ENCODE data around the gene CDC73.
"Not testable (repeated sequence)": the region's sequence is repeated elsewhere in the genome, so short reads cannot be mapped to it uniquely, and the experiment has no call there.

Gene CDC73

DNA sequence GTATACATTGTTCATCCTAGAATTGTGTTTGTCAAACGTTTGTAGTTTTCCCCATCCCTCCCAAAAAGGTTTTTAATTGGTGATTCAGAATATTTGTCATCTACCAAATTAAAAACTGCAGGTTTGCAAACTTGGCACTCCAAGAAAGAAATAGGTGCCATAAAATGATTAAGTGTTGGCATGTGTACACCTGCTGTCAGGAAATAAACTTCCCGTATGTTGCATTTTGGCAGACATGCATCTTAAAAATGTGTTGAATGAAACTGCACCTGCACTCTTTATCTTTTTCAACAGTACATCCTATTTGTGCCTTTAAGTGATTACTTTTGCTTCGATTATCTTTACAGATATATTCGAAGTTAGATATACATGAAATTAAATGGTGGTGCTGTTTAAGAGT is 57.3 kb downstream of the CDC73 start:
- in situ Hi-C loops (cut with MboI; ENCODE audit: low sequenced_read_pairs) = no loop called here

DNA sequence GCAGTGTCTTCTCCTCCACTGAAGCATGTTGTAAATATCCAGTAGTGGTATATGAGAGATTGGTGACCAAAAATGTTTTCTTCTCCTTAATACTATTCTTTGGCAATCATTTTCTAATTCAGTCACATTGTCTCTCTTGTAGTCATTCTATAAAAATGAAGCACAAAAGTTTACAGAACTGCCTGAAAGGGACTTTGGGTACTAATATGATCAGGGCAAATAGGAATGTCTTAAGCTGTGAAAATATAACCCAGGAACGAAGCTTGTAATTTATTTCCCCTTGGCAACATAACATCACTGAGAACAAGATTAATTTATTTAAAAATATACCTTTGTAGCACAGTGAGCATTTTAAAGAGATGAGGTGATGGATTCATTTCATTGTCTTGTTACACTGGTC is 59.7 kb downstream of the CDC73 start:
- in situ Hi-C loops (cut with MboI; ENCODE audit: low sequenced_read_pairs) = no loop called here

DNA sequence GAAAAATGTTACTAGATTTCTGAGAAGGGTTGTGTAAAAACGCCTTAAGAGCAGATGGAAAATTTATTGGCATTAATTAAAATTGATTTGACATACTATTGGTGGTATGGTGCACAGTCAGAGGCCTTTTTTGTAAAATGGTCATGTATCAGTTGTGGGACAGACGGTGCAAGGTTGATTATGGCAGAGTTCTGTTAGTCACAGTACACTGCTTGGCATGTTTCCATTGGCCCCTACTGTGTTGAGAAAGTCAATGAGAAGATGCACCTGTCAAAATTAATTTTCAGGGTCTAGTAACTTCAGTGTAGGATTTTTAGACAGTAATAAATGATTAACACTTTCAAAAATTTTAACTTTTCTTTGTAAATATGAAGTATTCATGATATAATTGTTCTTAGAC is 60.2 kb downstream of the CDC73 start:
- in situ Hi-C loops (cut with MboI; ENCODE audit: low sequenced_read_pairs) = no loop called here

DNA sequence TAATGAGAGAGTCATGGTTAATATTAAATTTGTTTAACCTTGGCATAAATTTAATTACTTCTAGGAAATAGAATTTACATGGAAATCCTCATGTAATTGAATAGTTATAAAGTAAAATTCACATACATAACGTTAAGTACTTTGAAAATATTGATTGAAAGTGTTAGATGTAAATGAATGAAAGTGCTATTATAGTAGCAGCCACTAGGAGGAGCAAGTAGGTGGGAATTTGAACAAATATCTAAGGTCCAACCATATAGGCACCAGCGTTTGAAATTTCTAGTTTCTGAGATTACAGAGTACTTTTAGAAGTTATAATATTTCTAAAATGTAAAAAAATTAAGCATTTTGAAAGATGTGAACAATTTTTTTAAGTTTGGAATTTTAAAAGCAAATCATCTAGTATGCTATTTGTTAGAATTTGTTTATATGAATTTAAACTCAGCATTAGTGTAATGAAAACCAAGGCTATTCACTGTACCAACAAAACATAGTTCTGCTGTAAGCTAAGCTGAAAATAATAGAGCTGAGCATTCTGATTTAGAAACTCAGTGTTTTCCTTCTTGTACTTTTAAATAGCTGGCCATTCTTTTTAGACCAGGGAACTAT is 61.3 kb downstream of the CDC73 start:
- in situ Hi-C loops (cut with MboI; ENCODE audit: low sequenced_read_pairs) = no loop called here

DNA sequence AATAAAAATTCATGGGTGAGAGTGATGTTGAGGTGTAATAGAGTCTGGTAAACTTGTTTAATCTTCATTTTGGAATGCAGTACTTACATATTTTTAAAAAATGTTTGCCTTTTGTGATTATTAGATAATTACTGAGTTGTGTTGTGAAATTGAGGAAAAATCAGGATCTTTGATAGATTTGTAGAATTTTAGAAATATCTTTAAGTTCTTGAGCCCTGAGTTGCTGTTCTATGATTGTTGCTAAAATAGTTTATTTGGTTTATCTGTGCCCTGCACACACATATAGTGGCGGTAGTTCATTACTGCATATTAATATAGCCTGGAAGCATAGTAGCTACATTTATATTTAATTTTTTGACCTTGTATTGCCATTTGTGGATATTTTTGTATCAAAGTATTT is 62.9 kb downstream of the CDC73 start:
- in situ Hi-C loops (cut with MboI; ENCODE audit: low sequenced_read_pairs) = no loop called here

DNA sequence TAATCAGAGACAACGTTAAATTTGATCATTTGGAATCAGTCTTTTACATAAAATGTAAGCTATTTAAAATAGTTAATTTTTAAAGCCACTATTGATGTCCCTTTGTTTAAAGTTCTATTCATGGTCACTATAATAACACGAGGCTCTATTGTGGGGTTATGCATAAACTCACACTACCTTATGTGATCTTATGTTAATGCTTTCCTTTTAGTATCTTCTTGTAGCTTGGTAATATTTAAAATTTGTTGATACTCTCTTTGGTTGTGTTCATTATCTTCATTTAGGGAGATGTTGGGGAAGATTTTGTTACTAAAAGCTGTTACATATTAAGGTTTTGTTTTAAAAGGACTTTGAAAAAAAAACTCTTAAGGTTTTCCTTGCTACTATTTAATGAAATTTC is 63.4 kb downstream of the CDC73 start:
- in situ Hi-C loops (cut with MboI; ENCODE audit: low sequenced_read_pairs) = no loop called here

DNA sequence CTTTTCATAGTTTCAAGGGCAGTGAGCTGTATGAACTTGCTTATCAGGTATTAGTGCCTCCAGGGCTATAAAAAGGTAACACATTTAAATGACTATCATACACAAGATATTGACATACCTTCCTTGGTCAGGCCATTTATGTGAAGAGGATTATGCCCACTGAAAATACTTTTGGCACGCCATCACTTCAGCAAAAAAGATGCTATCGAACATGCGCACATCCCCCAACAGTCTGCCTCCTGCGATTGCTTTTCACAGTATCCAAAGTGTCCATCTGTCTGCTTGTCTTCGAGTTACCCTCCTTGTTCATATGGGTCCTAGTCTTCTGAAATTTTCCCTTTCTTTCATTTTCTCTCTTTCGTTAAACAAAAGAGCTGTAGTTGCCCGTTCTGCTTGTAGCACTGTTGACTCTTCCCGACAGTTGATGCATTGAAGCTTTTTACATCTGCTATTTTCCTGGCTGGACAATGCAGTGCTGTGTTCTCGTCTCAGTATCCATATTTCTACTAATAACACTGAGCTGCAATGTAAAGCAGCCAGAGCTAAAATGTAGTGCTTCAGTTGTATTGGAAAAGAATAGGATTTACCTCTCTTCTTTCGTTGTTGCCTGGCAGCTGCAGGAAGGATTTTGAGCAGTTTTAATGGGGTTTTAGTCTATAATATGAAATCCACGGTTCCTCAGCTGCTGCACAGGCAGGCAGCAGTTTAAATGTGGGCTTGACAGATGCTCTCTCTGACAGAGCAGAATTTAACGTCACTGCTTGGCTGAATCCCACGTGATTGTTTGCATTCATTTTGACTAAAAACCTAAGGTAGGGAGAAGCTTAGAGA is 64.3 kb downstream of the CDC73 start, which contains the start of gene B3GALT2:
TSS of gene B3GALT2 (minus strand) at position 713 of the 831 bp plus-strand sequence. CDS start 5,051 bp downstream, outside the sequence.
- in situ Hi-C loops (cut with MboI; ENCODE audit: low sequenced_read_pairs) = no loop called here

DNA sequence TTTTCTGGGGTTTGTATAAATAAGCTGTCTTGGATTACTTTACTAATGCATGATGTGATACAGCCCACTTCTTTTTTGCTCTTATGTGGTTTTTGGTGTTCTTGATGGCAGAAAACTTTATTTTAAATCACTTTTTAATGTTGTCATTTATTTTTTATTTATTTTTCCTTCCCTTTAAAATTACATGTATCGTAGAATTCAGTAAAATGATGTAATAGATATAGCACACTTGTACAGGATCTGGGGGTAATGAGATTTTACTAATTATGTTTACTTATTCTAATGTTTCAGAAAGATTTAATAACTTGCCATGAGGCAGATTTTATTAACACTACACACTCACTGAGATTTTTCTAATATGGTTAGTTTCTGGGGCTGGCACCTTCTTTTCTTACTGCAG is 65.3 kb downstream of the CDC73 start:
- in situ Hi-C loops (cut with MboI; ENCODE audit: low sequenced_read_pairs) = no loop called here

DNA sequence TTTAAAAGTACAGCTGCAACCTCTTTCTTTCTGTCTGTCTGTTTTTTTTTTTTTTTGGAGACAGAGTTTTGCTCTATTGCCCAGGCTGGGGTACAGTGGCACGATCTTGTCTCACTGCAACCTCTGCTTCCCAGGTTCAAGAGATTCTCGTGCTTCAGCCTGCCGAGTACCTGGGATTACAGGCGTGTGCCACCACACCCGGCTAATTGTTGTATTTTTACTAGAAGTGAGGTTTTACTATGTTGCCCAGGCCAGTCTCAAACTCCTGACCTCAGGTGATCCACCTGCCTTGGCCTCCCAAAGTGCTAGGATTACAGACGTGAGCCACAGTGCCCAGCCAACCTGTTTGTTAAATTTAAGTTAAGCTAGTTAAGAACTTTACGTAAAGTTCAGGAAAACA is 67.1 kb downstream of the CDC73 start:
- in situ Hi-C loops (cut with MboI; ENCODE audit: low sequenced_read_pairs) = not testable (repeated sequence)

DNA sequence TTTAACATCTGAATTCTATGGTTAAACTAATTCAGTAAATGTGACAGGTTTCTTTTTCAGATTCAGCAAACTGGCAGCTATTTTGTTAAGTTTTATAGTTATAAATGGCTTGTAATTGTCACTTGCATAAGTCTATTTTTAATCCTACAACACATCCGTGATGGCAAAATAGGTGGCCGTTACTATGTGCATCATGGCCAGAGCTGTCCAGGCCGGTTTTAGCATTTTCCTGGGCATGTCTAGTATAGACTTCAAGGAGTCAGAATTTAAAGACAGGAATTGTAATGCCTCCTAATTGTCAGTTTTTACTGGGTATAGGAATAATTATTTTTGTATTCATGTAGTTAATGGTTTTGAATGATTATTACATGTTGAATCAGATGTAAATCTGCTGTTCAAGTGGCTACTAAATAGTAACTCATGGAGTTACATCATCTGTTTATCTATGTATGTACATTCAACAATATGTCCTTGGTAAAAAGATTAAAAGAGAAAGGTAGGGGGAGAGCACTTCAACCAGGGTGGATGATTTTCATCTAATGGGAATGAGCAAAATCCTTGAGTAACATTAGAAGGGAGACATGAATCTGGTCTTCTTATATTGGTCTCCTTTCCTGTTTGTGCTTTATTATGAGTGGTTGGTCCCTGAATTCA is 67.7 kb downstream of the CDC73 start:
- in situ Hi-C loops (cut with MboI; ENCODE audit: low sequenced_read_pairs) = no loop called here

DNA sequence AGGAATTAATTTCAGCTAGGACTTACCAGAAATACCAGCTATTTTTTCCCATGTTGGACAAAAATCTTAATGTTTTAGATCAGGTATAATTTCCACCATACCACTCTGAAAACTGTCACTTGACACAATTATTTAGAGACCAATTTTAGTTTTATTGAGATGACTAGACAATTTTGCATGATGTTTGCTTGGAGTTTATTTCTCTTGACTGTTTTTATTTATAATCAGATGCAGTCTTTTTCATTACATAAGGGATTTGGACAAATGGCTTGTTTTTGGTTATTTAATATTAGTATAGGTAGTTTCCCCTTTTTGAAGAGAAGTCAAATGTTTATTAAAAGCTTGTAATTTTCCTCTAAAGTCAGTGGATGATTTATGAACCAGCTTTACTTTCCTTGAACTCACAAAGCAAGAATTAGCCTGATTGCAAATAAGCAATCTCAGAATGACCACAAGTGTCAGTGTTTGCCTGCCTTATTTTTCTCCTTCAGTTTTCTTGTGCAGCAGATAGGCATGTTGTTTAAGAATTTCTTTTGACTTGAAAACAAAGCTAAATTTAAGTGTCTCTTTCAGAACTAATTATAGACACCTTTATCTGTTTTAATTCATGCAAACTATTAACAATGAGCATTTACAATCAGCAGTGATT is 68.4 kb downstream of the CDC73 start:
- in situ Hi-C loops (cut with MboI; ENCODE audit: low sequenced_read_pairs) = no loop called here

DNA sequence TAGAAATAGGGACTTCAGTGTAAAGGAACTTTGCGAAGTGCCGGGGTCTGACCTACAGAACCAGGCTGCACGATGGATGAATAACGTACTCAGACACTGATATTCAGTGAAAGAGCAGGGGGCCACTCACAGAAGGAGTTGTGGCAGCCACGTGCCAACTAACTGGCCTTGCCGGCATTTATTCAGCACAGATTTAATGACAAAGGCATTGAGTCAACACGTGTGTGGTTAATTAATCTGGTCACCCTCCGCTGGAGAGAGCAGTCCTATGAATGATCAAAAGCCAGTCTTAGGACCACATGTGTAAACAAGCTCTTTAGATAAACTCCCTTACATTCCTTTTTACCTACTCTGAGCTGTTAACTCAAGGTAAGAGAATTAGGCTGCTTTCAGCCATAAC is 70.8 kb downstream of the CDC73 start:
- in situ Hi-C loops (cut with MboI; ENCODE audit: low sequenced_read_pairs) = no loop called here

DNA sequence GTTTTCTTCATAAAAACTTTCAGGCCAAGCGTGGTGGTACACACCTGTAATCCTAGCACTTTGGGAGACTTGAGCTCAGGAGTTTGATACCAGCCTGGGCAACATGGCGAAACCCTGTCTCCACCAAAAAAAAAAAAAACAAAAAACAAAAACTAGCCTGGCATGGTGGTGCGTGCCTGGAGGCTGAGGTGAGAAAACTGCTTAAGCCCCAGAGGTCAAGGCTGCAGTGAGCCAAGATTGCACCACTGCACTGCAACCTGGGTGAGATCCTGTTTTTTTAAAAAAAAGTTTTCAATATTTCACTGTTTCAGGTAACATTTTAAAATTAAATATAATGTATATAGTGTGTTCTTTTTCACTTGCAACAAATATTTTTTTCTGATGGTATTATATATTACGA is 78.1 kb downstream of the CDC73 start:
- in situ Hi-C loops (cut with MboI; ENCODE audit: low sequenced_read_pairs) = no loop called here

DNA sequence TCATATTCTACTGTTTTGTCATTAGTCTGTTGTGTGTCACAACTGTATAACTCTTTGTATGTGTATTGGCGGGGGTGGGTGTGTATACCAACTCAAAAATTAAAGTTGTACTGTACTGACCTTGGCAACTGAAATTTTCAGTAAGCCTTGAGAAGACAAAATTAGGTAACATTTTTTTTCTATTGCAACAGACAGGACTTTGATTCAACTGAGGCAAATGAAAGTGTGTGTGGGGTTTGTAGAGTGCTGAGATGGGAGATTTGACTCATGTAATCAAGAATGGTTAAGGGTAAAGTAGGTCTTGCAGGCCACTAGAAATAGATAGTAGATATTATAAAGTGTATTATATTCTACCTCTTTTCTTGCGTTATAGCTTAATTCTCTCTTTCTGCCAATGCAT is 79.2 kb downstream of the CDC73 start:
- in situ Hi-C loops (cut with MboI; ENCODE audit: low sequenced_read_pairs) = no loop called here

DNA sequence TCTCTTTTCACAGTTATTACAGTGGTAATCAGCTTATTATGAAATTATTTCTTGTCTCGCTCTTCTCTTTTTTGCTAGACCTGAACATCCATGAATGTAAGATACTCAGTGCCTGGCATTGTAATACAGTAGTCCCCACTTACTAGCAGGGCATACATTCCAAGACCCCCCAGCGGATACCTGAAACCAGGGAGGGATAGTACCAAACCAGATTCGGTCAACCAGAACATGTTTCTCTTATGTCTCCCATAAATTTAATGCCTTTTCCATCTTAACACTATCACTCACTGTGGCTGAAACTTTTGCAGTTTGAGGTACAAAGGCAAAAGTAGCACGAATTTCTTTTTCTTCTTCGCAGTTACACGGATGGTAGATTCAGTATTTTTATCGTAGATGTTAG is 89.2 kb downstream of the CDC73 start:
- in situ Hi-C loops (cut with MboI; ENCODE audit: low sequenced_read_pairs) = no loop called here

DNA sequence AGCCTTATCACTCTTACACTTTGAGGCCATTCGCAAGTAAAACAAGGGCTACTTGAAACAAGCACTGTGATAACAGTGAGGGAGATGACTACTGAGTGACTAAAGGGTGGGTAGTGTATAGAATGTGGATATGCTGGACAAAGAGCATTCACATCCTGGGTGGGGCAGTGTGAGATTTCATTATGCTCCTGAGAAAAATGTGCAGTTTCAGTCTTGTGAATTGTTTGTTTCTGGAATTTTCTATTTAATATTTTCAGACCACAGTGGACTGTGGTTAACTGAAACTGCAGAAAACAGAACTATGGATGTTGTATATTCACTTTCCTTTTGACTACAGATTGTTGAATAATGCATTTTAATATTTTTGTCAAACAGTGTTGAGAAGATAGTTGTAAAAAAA is 89.7 kb downstream of the CDC73 start:
- in situ Hi-C loops (cut with MboI; ENCODE audit: low sequenced_read_pairs) = no loop called here

DNA sequence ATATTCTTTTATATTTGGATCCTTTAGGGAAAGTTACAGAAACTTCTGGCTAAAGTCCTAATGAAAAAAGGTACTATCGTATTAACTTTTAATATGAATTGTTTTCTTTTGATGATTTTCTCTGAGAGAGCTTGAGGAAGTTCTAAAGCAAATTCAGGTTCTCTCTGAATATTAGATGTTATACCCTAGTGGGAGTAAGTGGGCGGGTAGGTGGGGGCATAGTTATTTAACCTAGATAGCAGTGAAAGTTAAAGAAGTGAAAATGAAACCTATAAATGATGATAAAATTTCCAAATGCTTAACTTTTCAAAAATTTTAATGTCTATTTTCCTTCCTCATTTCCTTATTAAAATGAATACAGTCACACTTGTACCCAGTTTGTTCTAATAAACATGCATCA is 90.8 kb downstream of the CDC73 start:
- in situ Hi-C loops (cut with MboI; ENCODE audit: low sequenced_read_pairs) = no loop called here

DNA sequence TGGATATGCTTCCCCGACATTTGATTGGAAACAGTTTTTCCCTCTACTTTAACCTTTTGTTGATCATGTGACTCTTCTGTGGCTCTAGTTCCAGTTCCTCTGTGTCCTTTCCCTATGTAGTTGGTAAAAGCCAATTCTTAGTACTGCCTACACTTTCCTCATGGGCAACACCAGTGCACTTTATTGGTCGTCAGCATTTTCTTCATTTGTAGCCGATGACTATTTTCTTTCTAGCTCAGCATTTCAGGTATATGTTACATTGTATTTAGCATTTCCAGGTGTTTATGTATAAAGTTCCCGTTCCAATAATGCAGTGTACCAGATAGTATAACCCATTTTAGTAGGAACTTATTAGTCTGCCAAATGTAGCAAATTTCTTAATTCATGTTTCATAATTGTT is 92.2 kb downstream of the CDC73 start:
- in situ Hi-C loops (cut with MboI; ENCODE audit: low sequenced_read_pairs) = no loop called here

DNA sequence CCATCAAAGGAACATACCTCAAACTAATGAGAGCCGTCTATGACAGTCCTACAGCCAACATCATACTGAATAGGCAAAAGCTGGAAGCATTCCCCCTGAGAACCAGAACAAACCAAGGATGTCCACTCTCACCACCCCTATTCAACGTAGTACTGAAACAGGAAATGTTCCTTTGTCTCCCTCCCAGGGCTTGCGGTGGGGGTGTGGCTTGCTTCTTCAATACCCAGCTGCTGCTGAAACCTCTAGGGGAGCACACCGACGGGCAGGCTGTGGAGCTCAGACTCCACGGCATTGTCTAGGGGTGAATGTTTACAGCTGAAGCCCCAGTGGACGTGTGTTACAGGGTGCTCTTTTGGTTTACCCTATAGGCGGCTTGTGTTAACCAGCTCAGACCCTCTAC is 95.1 kb downstream of the CDC73 start:
- in situ Hi-C loops (cut with MboI; ENCODE audit: low sequenced_read_pairs) = no loop called here

DNA sequence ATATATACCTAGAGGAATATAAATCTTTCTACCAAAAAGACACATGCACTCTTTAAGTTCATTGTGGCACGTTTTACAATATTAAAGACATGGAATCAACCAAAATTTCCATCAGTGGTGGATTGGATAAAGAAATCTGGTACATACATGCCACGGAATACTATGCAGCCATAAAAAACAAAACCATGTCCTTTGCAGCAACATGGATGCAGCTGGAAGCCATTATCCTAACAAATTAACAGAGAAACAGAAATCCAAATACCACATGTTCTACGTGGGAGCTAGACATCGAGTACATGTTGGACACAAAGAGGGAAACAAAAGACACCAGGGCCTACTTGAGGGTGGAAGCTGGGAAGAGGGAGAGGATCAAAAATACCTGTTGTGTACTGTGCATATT is 97.6 kb downstream of the CDC73 start:
- in situ Hi-C loops (cut with MboI; ENCODE audit: low sequenced_read_pairs) = no loop called here

DNA sequence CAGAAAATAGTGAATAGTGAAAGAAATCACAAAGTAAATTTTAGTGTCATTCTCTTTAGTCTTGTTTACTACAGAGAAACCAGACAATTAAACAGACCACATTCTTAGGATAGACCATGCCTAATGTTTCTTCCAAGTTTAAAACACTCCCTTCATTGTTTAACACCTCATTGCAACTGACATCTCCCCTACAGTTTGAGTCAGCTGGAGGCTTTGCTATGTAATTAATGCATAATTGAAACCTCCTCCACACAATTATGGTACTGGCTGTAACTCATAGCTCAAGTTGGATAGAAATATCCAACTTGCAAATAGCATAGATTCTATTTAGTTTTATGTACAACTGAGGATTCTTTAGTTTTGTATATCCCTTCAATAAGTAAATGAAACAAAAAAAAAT is 99.8 kb downstream of the CDC73 start:
- in situ Hi-C loops (cut with MboI; ENCODE audit: low sequenced_read_pairs) = no loop called here
